Measurements from ENCODE around the gene MRPL55. TPM values are rescaled to one million over a fixed set of nuclear protein-coding genes. Genes with fewer than 3 reads are reported as not detected.

The MRPL55 gene
- total RNA-seq, 1 donor from 2014 or later: 56.9 TPM

GRCh38 chr1:228091084-228091483, 18.0 kb downstream of the MRPL55 start:
- DNase-seq (ENCODE audit: low spot score in 2 of 2, unreplicated experiment in 2 of 2): no peak
- Mint-ChIP-seq H3K4me1 (peaks cover 31% of the 10 kb centered on the region), H3K27ac (peak overlapping the region; percentile 13), H3K9me3 (peaks cover 18% of the 10 kb centered on the region), H3K4me3 (no peak overlapping the region), H3K36me3 (peaks cover 29% of the 10 kb centered on the region), H3K27me3 (ENCODE audit: low read depth) (no peaks in the 10 kb centered on the region)
- no peak for TF ChIP-seq CTCF (IDR thresholded peaks at IDR 0.05; ENCODE audit: unreplicated experiment)

GRCh38 chr1:228090613-228091081, 18.5 kb downstream of the MRPL55 start:
- Mint-ChIP-seq H3K4me1 (peaks cover 34% of the 10 kb centered on the region), H3K4me3 (no peak overlapping the region), H3K27ac (peak overlapping the region; percentile 39), H3K9me3 (peaks cover 15% of the 10 kb centered on the region), H3K27me3 (ENCODE audit: low read depth) (no peaks in the 10 kb centered on the region), H3K36me3 (peaks cover 24% of the 10 kb centered on the region)
- no peak for TF ChIP-seq CTCF (IDR thresholded peaks at IDR 0.05; ENCODE audit: unreplicated experiment)
- no peak for DNase-seq (ENCODE audit: low spot score in 2 of 2, unreplicated experiment in 2 of 2)

GRCh38 chr1:228089519-228090380, 19.3 kb downstream of the MRPL55 start:
- TF ChIP-seq CTCF (IDR thresholded peaks at IDR 0.05; ENCODE audit: unreplicated experiment): no peak
- Mint-ChIP-seq H3K9me3 (peaks cover 8% of the 10 kb centered on the region), H3K27me3 (ENCODE audit: low read depth) (no peaks in the 10 kb centered on the region), H3K4me1 (peaks cover 43% of the 10 kb centered on the region), H3K27ac (no peak overlapping the region), H3K36me3 (peaks cover 16% of the 10 kb centered on the region), H3K4me3 (no peak overlapping the region)
- no peak for DNase-seq (ENCODE audit: low spot score in 2 of 2, unreplicated experiment in 2 of 2)

GRCh38 chr1:228088586-228089498, 20.3 kb downstream of the MRPL55 start:
- H3K9me3 Mint-ChIP-seq: no peaks in the 10 kb centered on the region
- no peak for TF ChIP-seq CTCF (IDR thresholded peaks at IDR 0.05; ENCODE audit: unreplicated experiment)
- peaks cover 8% of the 10 kb centered on the region for H3K36me3 Mint-ChIP-seq
- H3K4me1 Mint-ChIP-seq: peaks cover 52% of the 10 kb centered on the region
- H3K27ac Mint-ChIP-seq: peak overlapping the region; percentile 43
- H3K4me3 Mint-ChIP-seq: no peak overlapping the region
- DNase-seq (ENCODE audit: low spot score in 2 of 2, unreplicated experiment in 2 of 2): no peak
- H3K27me3 Mint-ChIP-seq (ENCODE audit: low read depth): no peaks in the 10 kb centered on the region

- no peak overlapping the region for H3K27ac Mint-ChIP-seq
- TF ChIP-seq CTCF (IDR thresholded peaks at IDR 0.05; ENCODE audit: unreplicated experiment): no peak
- no peaks in the 10 kb centered on the region for H3K9me3 Mint-ChIP-seq
- DNase-seq (ENCODE audit: low spot score in 2 of 2, unreplicated experiment in 2 of 2): no peak
- peaks cover 55% of the 10 kb centered on the region for H3K4me1 Mint-ChIP-seq
- H3K36me3 Mint-ChIP-seq: peaks cover 7% of the 10 kb centered on the region
- no peaks in the 10 kb centered on the region for H3K27me3 Mint-ChIP-seq (ENCODE audit: low read depth)
- H3K4me3 Mint-ChIP-seq: no peak overlapping the region
Observed at GRCh38 chr1:228087771-228088251, 21.3 kb downstream of the MRPL55 start.

All from mesothelial cell of epicardium (in vitro differentiated cells).